Measurements from ENCODE around the gene MPG. TPM values are rescaled to one million over a fixed set of nuclear protein-coding genes. Genes with fewer than 3 reads are reported as not detected.

MPG gene
- total and polyA plus RNA-seq, 2 of the 8 experiments (the other 6 are each of a cell fraction or from before 2014, with no cell fraction given) = 37.6 to 83.7 TPM

DNA sequence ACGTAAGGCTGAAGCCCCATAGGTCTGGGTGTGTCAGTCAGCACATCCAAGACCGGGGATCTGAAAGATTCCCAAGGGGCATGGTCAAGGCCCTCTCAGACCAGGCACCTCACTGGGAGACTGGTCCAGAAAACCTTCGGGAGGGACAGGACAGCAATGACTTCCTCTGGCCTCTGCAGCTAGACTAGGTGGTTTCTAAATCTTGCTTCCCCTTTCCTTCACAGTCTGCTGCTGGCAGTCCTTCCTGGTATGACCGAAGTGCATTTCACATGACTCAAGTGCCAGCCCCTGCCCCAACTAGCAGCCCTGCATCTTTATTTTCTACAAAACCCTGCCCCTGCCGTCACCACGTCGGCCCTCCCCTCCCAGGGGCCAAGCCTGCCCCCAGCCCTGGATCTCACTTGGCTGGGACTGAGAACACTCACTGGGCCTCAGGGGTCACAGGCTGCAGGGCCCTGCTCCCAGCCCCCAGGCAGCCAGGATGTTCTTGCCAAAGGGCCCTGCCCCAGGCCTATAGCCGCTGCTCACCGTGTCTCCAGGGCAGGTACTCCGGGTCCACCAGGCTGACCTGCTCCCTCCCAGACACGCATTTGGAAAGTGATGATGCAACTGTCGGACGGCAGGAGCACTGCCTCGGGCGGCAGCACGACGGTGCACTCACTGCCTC, 42.9 kb upstream of the MPG start:
- Histone ChIP-seq H3K9me3 (ENCODE audit: insufficient read depth in 2 of 2, low read depth in 1 of 2, low read length in 1 of 2) (no peaks in the 10 kb centered on the region), H3K4me2 (ENCODE audit: insufficient read depth in 1 of 2, low read depth in 2 of 2, low read length in 2 of 2) (no peak overlapping the region), H3K23me2 (ENCODE audit: low read depth, low read length) (peaks cover 2% of the 10 kb centered on the region; the same call in 1 of the 2 replicates), H2BK12ac (ENCODE audit: low read depth, low read length) (no peak overlapping the region), H3K79me1 (ENCODE audit: low read depth, low read length) (no peaks in the 10 kb centered on the region), H3K79me2 (ENCODE audit: control insufficient read depth in 1 of 2, insufficient read depth in 2 of 2, low read length in 2 of 2) (no peaks in the 10 kb centered on the region), H3K56ac (replicated peaks; ENCODE audit: insufficient read length, low read depth, low read length) (no peak overlapping the region), H4K91ac (replicated peaks; ENCODE audit: insufficient read length, low read length) (no peak overlapping the region), H2AFZ (ENCODE audit: low read length) (no peak overlapping the region), H4K20me1 (replicated peaks in 1 of 2; ENCODE audit: control insufficient read depth in 1 of 2, insufficient read depth in 2 of 2, low read length in 2 of 2) (peaks cover 0 to 11% of the 10 kb centered on the region in 2 experiments), H2BK15ac (ENCODE audit: low read length) (no peak overlapping the region), H4K5ac (ENCODE audit: insufficient read length, low read depth, low read length) (no peak overlapping the region), H2AK5ac (ENCODE audit: low read depth, low read length) (no peak overlapping the region), H3K36me3 (ENCODE audit: control insufficient read depth in 2 of 4, insufficient read depth in 4 of 4, low read length in 3 of 4) (peaks cover 0 to 3% (median 1%) of the 10 kb centered on the region in 4 experiments; a peak in 4 of 8 replicates), H2BK120ac (replicated peaks; ENCODE audit: low read depth, low read length) (no peak overlapping the region), H2BK5ac (ENCODE audit: low read depth, low read length) (no peak overlapping the region), H2BK20ac (ENCODE audit: low read length) (no peak overlapping the region), H3K14ac (ENCODE audit: insufficient read length) (no peak overlapping the region), H3K9ac (replicated peaks in 1 of 4; ENCODE audit: extremely low read depth in 1 of 4, low read depth in 3 of 4, low read length in 3 of 4) (no peak overlapping the region), H3K4me3 (ENCODE audit: extremely low read depth in 1 of 4, insufficient read depth in 2 of 4, low read depth in 3 of 4, low read length in 4 of 4) (no peak overlapping the region), H3K27me3 (replicated peaks in 1 of 4; ENCODE audit: control insufficient read depth in 3 of 4, extremely low read depth in 1 of 4, insufficient read depth in 3 of 4, low read length in 3 of 4) (no peaks in the 10 kb centered on the region), H3K4me1 (replicated peaks in 1 of 4; ENCODE audit: control insufficient read depth in 3 of 4, insufficient read depth in 4 of 4, low read length in 3 of 4) (no peaks in the 10 kb centered on the region; a peak in 1 of 7 replicates), H3K27ac (ENCODE audit: low read depth, low read length) (no peak overlapping the region), H3K23ac (ENCODE audit: insufficient read length) (no peak overlapping the region), H3K18ac (ENCODE audit: extremely low read depth, low read length) (no peak overlapping the region), H4K8ac (ENCODE audit: extremely low read depth, insufficient read depth, low read length) (no peak overlapping the region), H3K4ac (replicated peaks; ENCODE audit: insufficient read length, low read depth, low read length) (no peak overlapping the region)
- TF ChIP-seq SP4 (IDR thresholded peaks at IDR 0.05; ENCODE audit: low read length) (no peak), RNF2 (IDR thresholded peaks at IDR 0.05; ENCODE audit: borderline replicate concordance, low read depth, low read length, missing control alignments, poor library complexity, severe bottlenecking) (no peak), POLR2AphosphoS5 (IDR thresholded peaks at IDR 0.05; ENCODE audit: low read depth, low read length) (peak; percentile 25; the same call in 1 of the 2 replicates), MAFK (IDR thresholded peaks at IDR 0.05; ENCODE audit: low read depth, low read length) (no peak), USF2 (IDR thresholded peaks at IDR 0.05; ENCODE audit: low read length) (no peak), NRF1 (IDR thresholded peaks at IDR 0.05; ENCODE audit: low read depth, low read length) (no peak), SIN3A (conservative IDR thresholded peaks at IDR 0.05 in 1 of 2, IDR thresholded peaks at IDR 0.05 in 1 of 2; ENCODE audit: low read depth in 1 of 2, low read length in 2 of 2) (no peak), YY1 (IDR thresholded peaks at IDR 0.05; ENCODE audit: low read depth, low read length) (no peak)
- no peak for DNase-seq (ENCODE audit: low read depth in 1 of 2, low spot score in 2 of 2)
- WGBS, 2 experiments (ENCODE audit: extremely low coverage in 1 of 2, insufficient coverage in 1 of 2, insufficient read length in 1 of 2, insufficient replicate concordance in 2 of 2, low coverage in 1 of 2, low lambda C conversion rate in 2 of 2, missing lambda C conversion rate in 1 of 2) = 90% methylated on average over 17 of the region's 17 CpGs; no CpG with 5 or more reads in 1 of the 2 experiments
- ChIA-PET POLR2A (ENCODE audit: partially characterized antibody) (interaction anchor here (0.7 to 1.6 kb wide), 5 partner anchors 11 to 35 kb away, joined by 3 to 5 read pairs (median 3); partner anchors contain the start of genes POLR3K and SNRNP25), CTCF (ENCODE audit: partially characterized antibody) (interaction anchor here (1.5 kb wide), 1 partner anchor 31 kb away, joined by 4 read pairs; no protein-coding TSS in a partner anchor)
- no peak for FAIRE-seq

Measured in H1 (cell line).